Smooth muscle cell (in vitro differentiated cells): Measurements from ENCODE around the gene KCNQ4. TPM values are rescaled to one million over a fixed set of nuclear protein-coding genes. Genes with fewer than 3 reads are reported as not detected.

ENCODE experiments used
- DNase-seq: peaks from one replicate; lab custom pipeline; 2025; ENCODE audit not compliant: unreplicated experiment; lab: John Stamatoyannopoulos, UW
- H2AFZ ChIP-seq: fragments of 200-600 bp; sonication (generic); 2 replicates; pipeline ENCODE4 v1.6.0; 2016; ENCODE audit warnings: antibody characterized with exemption, low read depth, mild to moderate bottlenecking
- H3F3A ChIP-seq: fragments of 200-600 bp; sonication (generic); 2 replicates; pipeline ENCODE4 v1.6.0; 2017; ENCODE audit warnings: antibody characterized with exemption, low read depth
- H3K27ac ChIP-seq: fragments of 200-600 bp; sonication (generic); 2 replicates; pipeline ENCODE4 v1.5.1; 2016; ENCODE audit warnings: low read depth, mild to moderate bottlenecking
- H3K27me3 ChIP-seq: fragments of 200-600 bp; sonication (generic); 2 replicates; pipeline ENCODE4 v1.6.1; 2016; ENCODE audit warnings: low read depth, mild to moderate bottlenecking
- H3K36me3 ChIP-seq: fragments of 200-600 bp; sonication (generic); 2 replicates; pipeline ENCODE4 v1.5.1; 2016; ENCODE audit warnings: low read depth
- H3K4me1 ChIP-seq: fragments of 200-600 bp; sonication (generic); 2 replicates; pipeline ENCODE4 v1.5.1; 2016; ENCODE audit warnings: low read depth
- H3K4me2 ChIP-seq: fragments of 200-600 bp; sonication (generic); 2 replicates; pipeline ENCODE4 v1.6.0; 2016; ENCODE audit warnings: mild to moderate bottlenecking
- H3K4me3 ChIP-seq: fragments of 200-600 bp; sonication (generic); 2 replicates; pipeline ENCODE4 v1.5.1; 2016; ENCODE audit warnings: mild to moderate bottlenecking
- H3K79me2 ChIP-seq: fragments of 200-600 bp; sonication (generic); 2 replicates; pipeline ENCODE4 v1.6.0; 2016; ENCODE audit warnings: low read depth, mild to moderate bottlenecking
- H3K9ac ChIP-seq: fragments of 200-600 bp; sonication (generic); 2 replicates; pipeline ENCODE4 v1.6.0; 2016; ENCODE audit warnings: low read depth
- H3K9me3 ChIP-seq: fragments of 200-600 bp; sonication (generic); replicated peaks from 2 replicates; pipeline ENCODE4 v1.5.1; 2016; ENCODE audit warnings: low read depth
- H4K20me1 ChIP-seq: fragments of 200-600 bp; sonication (generic); 2 replicates; pipeline ENCODE4 v1.6.0; 2016; ENCODE audit warnings: low read depth
- WGBS: methylation state at CpG from one replicate; pipeline ENCODE4 v1.1.7; 2016; ENCODE audit warnings: low lambda C conversion rate; 5-methylcytosine and 5-hydroxymethylcytosine counted together
- polyA plus RNA-seq: library from polyadenylated mRNA; unstranded; fragments of >200 nt; fragmentation: Nextera tagmentation; extraction: Ambion mirVana; gene quantifications from 2 replicates; pipeline ENCODE4 v1.2.1, GENCODE V29; 2016
- total RNA-seq: library from RNA; depleted of rRNA; stranded (reverse); fragments of >200 nt; gene quantifications from 2 replicates; pipeline ENCODE4 v1.2.3, GENCODE V29; 2014
- TF ChIP-seq, protein P1 (sequence below): fragments of 200-600 bp; sonication (generic); IDR thresholded peaks from 2 replicates; pipeline ENCODE4 v1.5.1; 2017; ENCODE audit warnings: borderline replicate concordance, mild to moderate bottlenecking, antibody characterized with exemption; ENCODE audit not compliant: insufficient read depth, poor library complexity, severe bottlenecking

The KCNQ4 gene
- total and polyA plus RNA-seq, 2 experiments from 2014 or later = 0.06 TPM; not detected in 1

DNA sequence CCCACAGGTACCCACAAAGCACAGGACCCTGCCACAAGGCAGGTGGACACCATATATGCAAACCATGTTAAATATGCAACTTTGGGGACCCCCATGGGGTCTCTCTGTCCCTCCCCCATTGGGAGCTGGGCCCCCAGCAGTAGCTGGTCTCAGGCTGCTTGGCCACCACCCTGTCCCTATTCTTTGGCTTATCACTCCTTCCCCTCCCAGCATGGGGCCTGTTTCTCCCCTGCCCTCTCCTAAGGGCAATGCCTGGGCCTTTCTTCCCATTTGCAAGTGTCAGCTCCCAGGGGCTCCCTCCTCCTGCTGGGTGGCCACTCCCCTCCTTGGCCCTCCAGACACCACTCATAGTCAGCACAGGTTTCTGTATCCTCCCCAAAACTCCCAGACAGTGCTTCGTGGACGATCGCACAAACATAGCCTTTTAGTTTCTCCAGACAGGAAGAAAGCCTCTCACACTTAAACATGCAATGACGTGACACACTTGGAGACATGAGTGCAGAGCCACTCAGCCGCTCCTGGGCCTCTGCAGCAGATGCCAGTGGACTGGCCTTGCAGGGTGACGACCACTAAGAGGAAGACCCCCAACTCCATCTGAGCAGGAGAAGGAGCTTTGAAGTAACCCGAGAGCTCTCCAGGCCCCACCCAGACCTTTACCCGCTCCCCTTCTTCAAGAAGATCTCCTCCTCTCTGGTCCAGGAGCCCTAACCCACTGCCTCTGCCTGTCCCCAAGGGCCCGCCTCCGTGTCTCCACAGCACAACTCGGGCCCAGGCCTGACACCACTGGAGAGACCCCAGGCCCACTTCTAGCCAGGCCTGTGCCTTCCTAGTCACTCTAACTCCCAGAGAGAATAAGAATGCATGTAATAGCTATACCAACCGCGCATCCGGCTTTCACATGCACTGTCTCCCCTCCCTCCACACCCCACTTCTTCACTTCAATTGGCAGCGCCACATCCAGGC is 55.7 kb downstream of the KCNQ4 start:
- Histone ChIP-seq H3K27ac (no peak overlapping the region), H3K27me3 (no peaks in the 10 kb centered on the region), H2AFZ (no peak overlapping the region), H3K4me1 (no peaks in the 10 kb centered on the region), H3K79me2 (no peaks in the 10 kb centered on the region), H3K4me3 (no peak overlapping the region), H3K36me3 (no peaks in the 10 kb centered on the region), H3K9me3 (no peaks in the 10 kb centered on the region), H3K9ac (no peak overlapping the region), H4K20me1 (no peaks in the 10 kb centered on the region), H3K4me2 (no peak overlapping the region), H3F3A (no peaks in the 10 kb centered on the region)
- TF ChIP-seq, protein P1, sequence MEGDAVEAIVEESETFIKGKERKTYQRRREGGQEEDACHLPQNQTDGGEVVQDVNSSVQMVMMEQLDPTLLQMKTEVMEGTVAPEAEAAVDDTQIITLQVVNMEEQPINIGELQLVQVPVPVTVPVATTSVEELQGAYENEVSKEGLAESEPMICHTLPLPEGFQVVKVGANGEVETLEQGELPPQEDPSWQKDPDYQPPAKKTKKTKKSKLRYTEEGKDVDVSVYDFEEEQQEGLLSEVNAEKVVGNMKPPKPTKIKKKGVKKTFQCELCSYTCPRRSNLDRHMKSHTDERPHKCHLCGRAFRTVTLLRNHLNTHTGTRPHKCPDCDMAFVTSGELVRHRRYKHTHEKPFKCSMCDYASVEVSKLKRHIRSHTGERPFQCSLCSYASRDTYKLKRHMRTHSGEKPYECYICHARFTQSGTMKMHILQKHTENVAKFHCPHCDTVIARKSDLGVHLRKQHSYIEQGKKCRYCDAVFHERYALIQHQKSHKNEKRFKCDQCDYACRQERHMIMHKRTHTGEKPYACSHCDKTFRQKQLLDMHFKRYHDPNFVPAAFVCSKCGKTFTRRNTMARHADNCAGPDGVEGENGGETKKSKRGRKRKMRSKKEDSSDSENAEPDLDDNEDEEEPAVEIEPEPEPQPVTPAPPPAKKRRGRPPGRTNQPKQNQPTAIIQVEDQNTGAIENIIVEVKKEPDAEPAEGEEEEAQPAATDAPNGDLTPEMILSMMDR = no peak
- 90% methylated on average over 15 of the region's 15 CpGs for WGBS
- no peak for DNase-seq

DNA sequence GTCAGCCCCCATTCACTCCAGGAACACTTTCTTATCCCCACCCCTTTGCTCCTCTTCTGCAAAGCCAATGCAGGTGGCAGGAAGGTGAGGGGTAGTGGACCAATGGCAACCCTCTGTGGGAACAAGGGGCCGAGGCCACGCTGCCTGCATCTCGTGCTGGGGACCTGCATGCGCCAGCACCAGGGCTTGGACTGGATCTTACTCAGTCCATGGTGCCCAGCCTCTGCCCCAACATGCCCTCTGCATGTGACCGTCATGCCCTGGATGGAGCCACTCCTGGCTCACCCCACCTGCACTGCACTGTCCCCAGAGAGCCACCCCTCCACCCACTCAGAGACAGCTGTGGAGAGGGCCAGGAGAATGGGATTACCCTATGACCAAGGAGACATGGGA is 56.4 kb downstream of the KCNQ4 start:
- WGBS = 98% methylated on average over 5 of the region's 5 CpGs
- TF ChIP-seq, protein P1 = no peak

DNA sequence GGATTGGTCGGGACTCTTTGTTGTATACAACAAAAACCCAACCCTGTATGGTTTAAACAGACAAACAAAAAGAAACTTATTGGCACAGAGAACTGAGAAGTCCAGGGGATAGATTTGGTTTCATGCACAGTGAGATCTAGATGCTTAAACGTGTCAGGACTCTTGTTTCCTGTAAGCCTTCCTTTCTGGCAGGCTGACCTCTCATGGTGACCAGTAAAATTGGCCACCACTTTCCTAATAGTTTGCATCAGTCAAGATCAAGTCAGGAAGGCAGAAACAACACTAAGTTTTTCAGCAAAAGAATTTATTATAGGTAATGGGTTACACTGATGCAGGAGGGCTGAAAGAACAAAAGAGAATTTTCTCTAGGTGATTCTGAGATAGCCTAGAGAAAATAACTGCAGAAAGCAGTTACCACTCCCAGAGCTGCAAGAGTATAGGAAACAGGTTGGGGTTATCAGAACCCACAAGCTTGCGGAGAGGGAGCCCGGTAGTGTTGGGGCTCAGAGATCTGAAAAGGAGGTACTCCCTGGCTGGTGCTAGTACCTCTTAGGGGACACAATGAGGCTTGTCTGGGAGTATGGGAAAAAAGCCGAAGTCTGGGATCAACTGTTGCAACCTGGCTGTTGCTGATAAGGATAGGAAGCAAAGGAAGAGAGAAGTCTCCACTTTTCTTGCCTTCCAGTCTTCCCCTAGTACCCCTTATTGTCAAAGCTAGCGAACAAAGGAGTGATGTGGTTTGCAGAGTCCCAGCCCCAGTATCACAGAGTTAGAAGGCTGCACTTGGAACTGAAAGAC is 57.1 kb downstream of the KCNQ4 start:
- 86% methylated on average over 6 of the region's 6 CpGs for WGBS
- DNase-seq = no peak
- TF ChIP-seq, protein P1 = no peak

More for the DNA sequence above, 56.4 kb downstream of the KCNQ4 start:
- H3K4me2 ChIP-seq = no peak overlapping the region
- H3K27me3 ChIP-seq = no peaks in the 10 kb centered on the region
- H3K4me3 ChIP-seq = no peak overlapping the region
- H3K9ac ChIP-seq = no peak overlapping the region
- no peaks in the 10 kb centered on the region for H3K4me1 ChIP-seq
- H3F3A ChIP-seq = no peaks in the 10 kb centered on the region
- no peak overlapping the region for H2AFZ ChIP-seq
- H3K79me2 ChIP-seq = no peaks in the 10 kb centered on the region
- H3K36me3 ChIP-seq = no peaks in the 10 kb centered on the region
- H4K20me1 ChIP-seq = no peaks in the 10 kb centered on the region
- H3K9me3 ChIP-seq = no peaks in the 10 kb centered on the region
- DNase-seq = no peak
- H3K27ac ChIP-seq = no peak overlapping the region

More for the DNA sequence above, 57.1 kb downstream of the KCNQ4 start:
- Histone ChIP-seq H3K4me2 (no peak overlapping the region), H4K20me1 (no peaks in the 10 kb centered on the region), H3K9me3 (no peaks in the 10 kb centered on the region), H3F3A (no peaks in the 10 kb centered on the region), H3K36me3 (no peaks in the 10 kb centered on the region), H2AFZ (no peak overlapping the region), H3K27ac (no peak overlapping the region), H3K4me3 (no peak overlapping the region), H3K4me1 (no peaks in the 10 kb centered on the region), H3K27me3 (no peaks in the 10 kb centered on the region), H3K9ac (no peak overlapping the region), H3K79me2 (no peaks in the 10 kb centered on the region)
